ENCODE results near the gene CCDC82.

The CCDC82 gene

GRCh38 chr11:96303064-96303463 lies 86.6 kb downstream of the CCDC82 start:
- DNase-seq: no peak

Measured in islet precursor cell (in vitro differentiated cells).